AG09309 (cell line): ENCODE data around the gene GDPD3.

Experiments used
- DNase-seq: peaks from one replicate; pipeline ENCODE4 v3.0.0-alpha.2; 2010; ENCODE audit warnings: low read depth
- H3K4me3 ChIP-seq: 2 replicates; pipeline ENCODE4 v1.5.1; 2011; ENCODE audit warnings: mild to moderate bottlenecking, low read depth, low read length, moderate library complexity; ENCODE audit not compliant: control insufficient read depth
- CTCF ChIP-seq: IDR thresholded peaks from 2 replicates; pipeline ENCODE4 v1.5.1; 2011; ENCODE audit warnings: mild to moderate bottlenecking, low read depth, low read length, inconsistent platforms; ENCODE audit not compliant: insufficient read depth, control insufficient read depth; ENCODE audit errors: missing control alignments

Gene GDPD3

GRCh38 chr16:30124985-30125379, 11.6 kb upstream of the GDPD3 start:
- no peak for DNase-seq
- no peak overlapping the region for H3K4me3 ChIP-seq
- no peak for TF ChIP-seq CTCF

GRCh38 chr16:30122604-30123160, 9.3 kb upstream of the GDPD3 start:
- no peak for TF ChIP-seq CTCF
- no peak for DNase-seq
- peak overlapping the region; percentile 62 for H3K4me3 ChIP-seq

GRCh38 chr16:30121741-30122571, 8.6 kb upstream of the GDPD3 start:
- TF ChIP-seq CTCF = no peak
- H3K4me3 ChIP-seq = peak overlapping the region; percentile 62
- DNase-seq = no peak

GRCh38 chr16:30120340-30121105, 7.2 kb upstream of the GDPD3 start:
- no peak for TF ChIP-seq CTCF
- no peak overlapping the region for H3K4me3 ChIP-seq
- no peak for DNase-seq

- no peak for DNase-seq
- no peak overlapping the region for H3K4me3 ChIP-seq
- TF ChIP-seq CTCF = no peak
Measured at GRCh38 chr16:30119428-30119827, 6.1 kb upstream of the GDPD3 start.

- no peak for DNase-seq
- H3K4me3 ChIP-seq = no peak overlapping the region
- TF ChIP-seq CTCF = no peak
Measured at GRCh38 chr16:30117768-30118167, 4.4 kb upstream of the GDPD3 start.
